Activated CD4-positive, alpha-beta T cell treated with anti-CD3 and anti-CD28 coated beads, Interleukin-2, amount 10 ng/mL, durations not matched to agents 24 days and 14 days (primary cell): ENCODE measurements around the gene TIAM2. TPM values are rescaled to one million over a fixed set of nuclear protein-coding genes. Genes with fewer than 3 reads are reported as not detected.

Experiments
- DNase-seq: peaks from one replicate; pipeline ENCODE4 v3.0.0; 2022
- H3K27ac Mint-ChIP-seq: one replicate; pipeline ENCODE4 v1.8.0; 2022; ENCODE audit warnings: mild to moderate bottlenecking, mixed read lengths
- H3K27me3 Mint-ChIP-seq: one replicate; pipeline ENCODE4 v1.8.0; 2022; ENCODE audit warnings: mixed read lengths
- H3K36me3 Mint-ChIP-seq: one replicate; pipeline ENCODE4 v1.8.0; 2022; ENCODE audit warnings: low read depth, mild to moderate bottlenecking, mixed read lengths
- H3K4me1 Mint-ChIP-seq: one replicate; pipeline ENCODE4 v1.8.0; 2021; ENCODE audit warnings: mixed read lengths
- H3K4me3 Mint-ChIP-seq: one replicate; pipeline ENCODE4 v1.8.0; 2022; ENCODE audit warnings: mild to moderate bottlenecking, moderate library complexity, mixed read lengths
- H3K9me3 Mint-ChIP-seq: one replicate; pipeline ENCODE4 v1.8.0; 2021; ENCODE audit warnings: mixed read lengths
- intact Hi-C: fragments of 100-400 bp; cut with micrococcal nuclease; formaldehyde crosslinking; loops from one replicate; pipeline ENCODE4 v1.15.1; 2023
- total RNA-seq: library from RNA; stranded (reverse); gene quantifications from 2 replicates; pipeline ENCODE4 v1.2.3, GENCODE V29; 2022

The TIAM2 gene
- total RNA-seq, 1 donor from 2014 or later, result 86.9 TPM

DNA sequence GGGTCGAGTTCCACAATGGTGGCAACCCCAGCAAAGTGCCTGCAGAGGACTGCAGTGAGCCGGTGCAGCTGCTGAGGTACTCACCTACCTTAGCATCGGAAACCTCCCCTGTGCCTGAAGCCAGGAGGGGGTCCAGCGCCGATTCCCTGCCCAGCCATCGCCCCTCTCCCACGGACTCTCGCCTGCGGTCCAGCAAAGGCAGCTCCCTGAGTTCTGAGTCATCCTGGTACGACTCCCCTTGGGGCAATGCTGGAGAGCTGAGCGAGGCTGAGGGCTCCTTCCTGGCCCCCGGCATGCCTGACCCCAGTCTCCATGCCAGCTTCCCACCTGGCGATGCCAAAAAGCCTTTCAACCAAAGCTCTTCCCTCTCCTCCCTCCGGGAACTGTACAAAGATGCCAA is 134.6 kb downstream of the TIAM2 start:
- Mint-ChIP-seq H3K27me3 (no peaks in the 10 kb centered on the region), H3K4me3 (peak overlapping the region; percentile 71), H3K9me3 (peaks cover 3% of the 10 kb centered on the region), H3K4me1 (peaks cover 52% of the 10 kb centered on the region), H3K27ac (peak overlapping the region; percentile 96), H3K36me3 (peaks cover 66% of the 10 kb centered on the region)
- no peak for DNase-seq
- intact Hi-C loops, result loop anchor here (1.0 to 5.0 kb wide), 4 partner anchors 25 to 201 kb away; partner anchors contain the start of gene TIAM2

DNA sequence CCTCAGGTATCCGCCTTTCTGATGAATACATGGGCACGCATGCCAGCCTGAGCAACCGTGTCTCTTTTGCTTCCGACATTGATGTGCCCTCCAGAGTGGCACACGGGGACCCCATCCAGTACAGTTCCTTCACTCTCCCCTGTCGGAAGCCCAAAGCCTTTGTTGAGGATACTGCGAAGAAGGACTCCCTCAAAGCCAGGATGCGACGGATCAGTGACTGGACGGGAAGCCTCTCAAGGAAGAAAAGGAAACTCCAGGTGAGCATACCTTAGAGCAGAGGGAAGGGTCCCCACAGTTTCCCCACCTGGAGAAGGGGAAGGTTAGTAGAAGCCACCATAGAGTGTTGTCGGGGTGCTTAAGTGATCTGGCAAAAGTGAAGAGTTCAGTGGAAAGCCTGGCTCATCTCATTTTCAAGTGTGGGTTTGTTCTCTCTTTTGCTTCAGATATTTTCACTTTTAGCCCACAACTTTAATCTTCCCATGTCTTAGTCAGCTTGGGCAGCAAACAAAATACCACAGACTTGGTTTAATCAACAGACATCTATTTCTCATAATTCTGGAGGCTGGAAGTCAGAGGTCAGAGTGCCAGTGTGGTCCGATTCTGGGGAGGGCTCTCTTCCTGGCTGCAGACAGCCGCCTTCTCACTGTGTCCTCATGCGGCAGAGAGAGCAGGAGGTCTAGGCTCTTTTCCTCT is 135.2 kb downstream of the TIAM2 start:
- H3K9me3 Mint-ChIP-seq, result peaks cover 3% of the 10 kb centered on the region
- peaks cover 64% of the 10 kb centered on the region for H3K36me3 Mint-ChIP-seq
- no peak for DNase-seq
- H3K27me3 Mint-ChIP-seq, result no peaks in the 10 kb centered on the region
- intact Hi-C loops, result loop anchor here (1.0 kb wide), 3 partner anchors 24 to 202 kb away; no protein-coding TSS in a partner anchor
- peaks cover 49% of the 10 kb centered on the region for H3K4me1 Mint-ChIP-seq
- peak overlapping the region; percentile 96 for H3K27ac Mint-ChIP-seq
- peak overlapping the region; percentile 71 for H3K4me3 Mint-ChIP-seq

DNA sequence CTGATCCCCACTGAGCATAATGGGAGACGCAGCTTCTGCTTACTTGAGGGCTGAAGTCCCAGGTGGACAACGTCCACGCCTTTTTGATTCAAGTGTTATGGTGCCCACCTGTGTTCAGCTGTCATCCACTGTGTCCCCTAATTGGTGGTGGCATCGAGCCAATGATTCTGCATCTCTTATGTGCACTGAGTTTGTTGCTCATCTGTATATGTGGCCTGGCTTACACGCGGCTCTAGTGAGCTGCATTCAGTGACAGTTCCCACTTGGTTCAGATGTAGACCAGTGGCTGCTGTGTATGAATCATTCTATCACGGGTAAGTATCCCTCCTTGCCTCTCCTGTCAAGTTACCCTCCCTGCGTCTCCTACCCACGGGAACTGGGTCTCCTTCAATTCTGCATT is 137.5 kb downstream of the TIAM2 start:
- H3K36me3 Mint-ChIP-seq, result peaks cover 61% of the 10 kb centered on the region
- intact Hi-C loops, result no loop called here
- H3K27ac Mint-ChIP-seq, result peak overlapping the region; percentile 76
- H3K4me1 Mint-ChIP-seq, result peaks cover 38% of the 10 kb centered on the region
- no peaks in the 10 kb centered on the region for H3K9me3 Mint-ChIP-seq
- H3K4me3 Mint-ChIP-seq, result peak overlapping the region; percentile 26
- no peak for DNase-seq
- no peaks in the 10 kb centered on the region for H3K27me3 Mint-ChIP-seq

DNA sequence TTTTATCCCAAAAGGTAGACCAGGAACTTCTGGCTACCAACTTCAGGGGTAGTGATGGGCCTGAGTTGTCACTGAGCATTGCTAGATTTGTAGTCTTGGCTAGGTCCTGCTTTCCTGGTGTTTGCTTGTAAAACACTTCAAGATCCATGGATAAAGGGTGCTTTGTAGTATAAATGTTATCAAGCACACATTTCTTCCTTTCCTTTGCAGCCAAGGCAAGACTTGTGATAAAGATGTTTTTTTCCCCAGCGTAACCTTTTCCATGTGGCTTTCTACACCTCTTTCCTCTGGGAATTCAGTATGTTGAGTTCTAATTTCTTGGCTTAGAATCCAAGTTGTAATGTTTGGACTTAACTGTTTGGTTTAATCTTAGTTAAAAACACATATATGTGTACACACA is 145.9 kb downstream of the TIAM2 start:
- H3K4me3 Mint-ChIP-seq, result no peak overlapping the region
- peaks cover 38% of the 10 kb centered on the region for H3K4me1 Mint-ChIP-seq
- no peaks in the 10 kb centered on the region for H3K9me3 Mint-ChIP-seq
- H3K27me3 Mint-ChIP-seq, result no peaks in the 10 kb centered on the region
- peaks cover 68% of the 10 kb centered on the region for H3K36me3 Mint-ChIP-seq
- intact Hi-C loops, result no loop called here
- no peak for DNase-seq
- peak overlapping the region; percentile 10 for H3K27ac Mint-ChIP-seq

DNA sequence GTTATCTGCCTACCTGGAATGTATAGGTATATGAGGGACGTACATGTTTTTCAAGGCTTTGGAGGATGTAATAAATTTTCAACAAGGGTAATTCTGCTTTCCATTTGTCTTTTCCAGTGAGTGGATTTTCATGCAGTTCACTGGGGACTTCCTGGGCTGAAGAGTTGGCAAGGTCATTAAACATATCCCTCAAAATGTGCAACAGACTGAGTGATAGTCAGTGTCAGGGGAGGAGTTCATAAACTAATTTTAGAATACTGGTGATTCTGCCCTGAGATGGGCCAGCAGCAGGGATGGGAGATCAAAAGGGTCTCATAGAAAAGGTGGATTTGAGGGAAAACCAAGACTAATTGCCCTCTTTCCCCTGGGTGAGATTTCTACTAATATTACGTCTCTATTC is 146.4 kb downstream of the TIAM2 start:
- no peaks in the 10 kb centered on the region for H3K9me3 Mint-ChIP-seq
- DNase-seq, result no peak
- no peak overlapping the region for H3K4me3 Mint-ChIP-seq
- H3K27ac Mint-ChIP-seq, result no peak overlapping the region
- intact Hi-C loops, result no loop called here
- H3K36me3 Mint-ChIP-seq, result peaks cover 71% of the 10 kb centered on the region
- peaks cover 38% of the 10 kb centered on the region for H3K4me1 Mint-ChIP-seq
- H3K27me3 Mint-ChIP-seq, result no peaks in the 10 kb centered on the region

DNA sequence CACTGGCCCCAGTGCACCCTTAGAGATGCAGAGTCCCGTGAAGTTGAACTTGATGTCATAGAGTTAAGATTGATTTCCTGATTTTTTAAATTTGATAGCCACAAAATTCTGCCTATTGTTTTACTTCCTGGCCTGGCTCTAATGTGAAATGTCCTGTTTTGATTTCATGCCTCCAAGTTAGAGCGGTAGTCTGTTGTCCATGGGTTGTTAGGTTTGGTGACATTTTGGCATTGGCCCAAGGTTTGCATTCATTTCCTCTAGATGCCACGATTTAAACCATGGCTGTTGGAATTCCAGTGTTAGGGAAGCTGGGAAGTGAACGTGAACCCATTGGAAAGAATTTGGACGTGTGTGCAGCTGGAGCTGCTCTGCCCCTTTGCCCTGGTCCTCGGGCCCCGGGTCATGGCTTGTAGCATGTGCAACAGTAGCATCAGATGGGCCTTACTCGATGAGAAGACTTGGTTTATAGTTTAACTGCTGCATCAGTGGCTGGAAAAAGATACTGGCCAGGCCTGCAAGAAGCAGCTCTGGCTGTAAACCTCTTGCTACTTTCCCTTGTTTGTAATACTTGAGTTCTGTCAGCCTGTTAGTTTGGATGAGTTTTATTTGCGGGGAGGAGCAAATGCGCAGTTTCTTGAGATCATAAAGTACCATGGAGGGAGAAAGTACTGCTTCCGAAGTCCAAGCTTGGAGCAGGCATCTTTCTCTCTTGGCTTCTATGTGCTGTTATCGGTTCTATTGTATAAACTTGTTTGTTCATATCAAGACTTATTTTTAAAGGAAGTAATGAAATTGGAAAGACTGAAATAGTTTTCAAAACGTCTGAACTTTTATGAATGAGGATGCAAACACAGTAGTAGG is 147.3 kb downstream of the TIAM2 start:
- Mint-ChIP-seq H3K4me3 (peak overlapping the region; percentile 57), H3K27ac (peak overlapping the region; percentile 56), H3K36me3 (peaks cover 63% of the 10 kb centered on the region), H3K9me3 (no peaks in the 10 kb centered on the region), H3K4me1 (peaks cover 33% of the 10 kb centered on the region), H3K27me3 (no peaks in the 10 kb centered on the region)
- DNase-seq, result peak; percentile 54
- intact Hi-C loops, result no loop called here

DNA sequence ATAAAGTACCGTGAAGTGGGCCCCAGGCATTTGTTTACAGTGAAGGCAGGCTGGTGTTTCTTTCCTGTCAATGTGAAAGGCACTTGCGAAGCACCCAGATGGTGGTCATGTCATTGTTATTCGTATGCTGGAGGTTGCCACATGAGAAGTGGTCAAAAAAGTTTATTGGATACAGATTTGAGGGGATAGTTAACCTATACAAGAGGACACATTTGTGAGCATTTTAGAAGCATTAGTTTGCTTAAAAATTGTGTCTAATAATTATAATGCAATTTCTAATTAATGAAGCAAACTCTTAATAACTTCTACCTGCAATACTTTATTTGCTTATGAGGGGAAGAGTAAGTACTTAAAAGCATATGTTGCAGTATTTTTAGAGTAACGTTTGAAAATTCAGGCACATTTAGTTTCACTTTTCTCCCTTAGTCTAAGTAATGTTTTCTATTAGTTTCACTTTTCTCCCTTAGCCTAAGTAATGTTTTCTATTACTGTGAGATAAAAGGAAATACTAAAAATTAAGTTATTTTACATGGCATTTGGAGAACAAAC is 148.0 kb downstream of the TIAM2 start:
- Mint-ChIP-seq H3K4me3 (peak overlapping the region; percentile 57), H3K27ac (peak overlapping the region; percentile 67), H3K9me3 (peaks cover 4% of the 10 kb centered on the region), H3K36me3 (peaks cover 64% of the 10 kb centered on the region), H3K4me1 (peaks cover 38% of the 10 kb centered on the region), H3K27me3 (no peaks in the 10 kb centered on the region)
- intact Hi-C loops, result no loop called here
- DNase-seq, result peak; percentile 62

DNA sequence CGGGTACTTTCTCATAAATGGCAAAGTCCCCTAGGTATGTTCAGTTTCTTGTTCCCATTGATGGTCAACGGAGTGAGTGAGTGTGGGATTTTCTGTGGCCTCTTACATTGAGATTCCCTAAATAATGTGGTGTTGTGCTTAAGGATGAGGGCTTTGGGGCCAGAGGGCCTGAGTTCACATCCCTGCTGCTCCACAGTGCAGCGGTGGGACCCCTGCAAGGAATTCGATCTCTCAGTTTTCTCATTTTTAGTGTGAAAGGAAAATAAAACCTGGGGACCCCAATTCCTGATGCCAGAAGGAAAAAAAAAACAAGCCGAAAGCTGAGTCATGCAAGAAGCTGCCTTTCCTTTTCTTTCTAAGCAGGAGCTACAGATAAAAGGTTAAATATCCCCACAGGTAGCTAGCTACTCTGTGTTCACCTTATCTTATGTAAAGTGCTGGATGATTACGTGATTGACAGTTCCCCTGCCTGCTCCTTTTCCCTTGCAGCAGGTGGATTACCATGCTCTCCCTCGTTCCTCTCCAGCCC is 148.5 kb downstream of the TIAM2 start:
- H3K36me3 Mint-ChIP-seq, result peaks cover 64% of the 10 kb centered on the region
- intact Hi-C loops, result no loop called here
- peaks cover 42% of the 10 kb centered on the region for H3K4me1 Mint-ChIP-seq
- peaks cover 8% of the 10 kb centered on the region for H3K9me3 Mint-ChIP-seq
- H3K27ac Mint-ChIP-seq, result peak overlapping the region; percentile 67
- H3K27me3 Mint-ChIP-seq, result no peaks in the 10 kb centered on the region
- H3K4me3 Mint-ChIP-seq, result peak overlapping the region; percentile 57
- DNase-seq, result peak; percentile 49

DNA sequence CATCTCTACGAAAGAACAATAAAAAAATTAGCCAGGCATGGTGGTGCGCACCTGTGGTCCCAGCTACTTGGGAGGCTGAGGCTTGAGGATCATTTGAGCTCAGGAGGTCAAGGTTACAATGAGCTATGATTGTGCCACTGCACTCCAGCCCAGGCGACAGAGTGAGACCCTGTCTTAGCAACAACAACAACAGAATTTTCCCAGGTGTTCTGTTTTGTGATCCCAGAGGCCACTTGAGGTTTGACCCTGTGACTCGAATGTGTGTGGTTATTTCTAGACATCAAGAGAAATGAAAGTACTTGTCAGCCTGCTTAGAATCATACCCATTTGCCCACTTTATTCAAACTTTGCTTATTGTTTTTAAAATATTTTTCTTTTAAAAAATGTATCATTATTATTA is 151.1 kb downstream of the TIAM2 start:
- Mint-ChIP-seq H3K4me1 (peaks cover 48% of the 10 kb centered on the region), H3K9me3 (peaks cover 8% of the 10 kb centered on the region), H3K36me3 (peaks cover 63% of the 10 kb centered on the region)

DNA sequence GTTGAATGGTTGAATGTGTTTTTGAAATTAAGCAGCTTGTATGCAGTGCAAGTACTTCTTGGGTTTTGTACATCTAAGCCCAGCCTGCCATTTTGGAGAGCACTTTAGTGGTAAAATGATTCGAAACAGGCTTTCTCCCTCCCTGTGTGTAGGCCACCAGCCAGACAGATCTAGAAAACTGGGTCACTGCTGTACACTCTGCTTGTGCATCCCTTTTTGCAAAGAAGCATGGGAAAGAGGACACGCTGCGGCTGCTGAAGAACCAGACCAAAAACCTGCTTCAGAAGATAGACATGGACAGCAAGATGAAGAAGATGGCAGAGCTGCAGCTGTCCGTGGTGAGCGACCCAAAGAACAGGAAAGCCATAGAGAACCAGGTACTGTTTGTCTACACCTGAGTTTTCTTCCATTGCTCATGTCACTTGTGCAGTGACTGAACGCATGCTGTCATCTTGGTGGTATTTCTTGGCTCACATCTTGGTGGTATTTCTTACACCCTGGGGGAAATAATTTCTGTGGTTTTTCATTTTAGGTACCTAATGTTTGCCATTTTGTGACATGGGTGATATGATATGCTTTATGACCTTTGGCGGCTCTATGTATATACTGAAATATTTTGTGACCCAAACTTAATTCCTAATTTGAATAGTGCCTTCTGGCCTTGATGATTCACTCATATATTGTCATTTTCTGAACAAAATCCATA is 153.0 kb downstream of the TIAM2 start:
- Mint-ChIP-seq H3K36me3 (peaks cover 66% of the 10 kb centered on the region), H3K27me3 (no peaks in the 10 kb centered on the region), H3K4me1 (peaks cover 49% of the 10 kb centered on the region), H3K27ac (peak overlapping the region; percentile 9), H3K4me3 (no peak overlapping the region), H3K9me3 (peaks cover 8% of the 10 kb centered on the region)
- no peak for DNase-seq
- intact Hi-C loops, result no loop called here

More for the DNA sequence above, 151.1 kb downstream of the TIAM2 start:
- intact Hi-C loops, result no loop called here
- no peaks in the 10 kb centered on the region for H3K27me3 Mint-ChIP-seq
- H3K27ac Mint-ChIP-seq, result peak overlapping the region; percentile 13
- DNase-seq, result no peak
- H3K4me3 Mint-ChIP-seq, result no peak overlapping the region

DNA sequence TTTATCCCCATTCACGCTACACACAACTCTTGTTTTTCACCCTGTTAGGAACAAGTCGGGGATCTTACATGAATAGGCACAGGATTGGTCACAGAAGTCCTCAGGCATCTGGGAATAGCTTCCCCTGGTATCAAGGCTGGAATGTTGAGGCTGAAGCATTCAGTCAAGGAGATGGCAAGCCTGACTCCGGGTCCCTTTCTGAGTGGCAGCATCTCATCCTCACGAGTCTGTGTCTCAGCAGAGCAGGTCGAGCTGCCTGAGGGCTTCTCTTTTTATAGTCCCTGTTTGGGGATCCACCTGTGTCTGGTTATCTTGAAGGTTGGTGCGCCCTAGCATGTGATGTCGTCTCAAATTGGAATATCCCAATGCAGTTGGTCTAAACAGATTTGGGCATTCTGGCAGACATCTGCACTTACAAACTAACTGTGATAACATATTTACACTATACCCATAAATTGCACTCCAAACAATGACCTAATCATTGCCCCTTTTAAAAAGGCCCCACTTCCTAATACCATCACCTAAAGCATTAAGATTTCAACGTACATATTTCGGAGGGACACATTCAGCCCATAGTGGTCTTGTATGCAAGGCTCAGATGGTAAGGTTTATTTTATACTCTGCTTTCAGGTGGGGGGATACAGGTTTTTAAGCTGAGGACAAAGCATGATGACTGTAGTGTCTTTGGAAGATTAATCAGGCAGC is 156.0 kb downstream of the TIAM2 start:
- Mint-ChIP-seq H3K9me3 (peaks cover 8% of the 10 kb centered on the region), H3K27me3 (no peaks in the 10 kb centered on the region), H3K4me1 (peaks cover 61% of the 10 kb centered on the region), H3K36me3 (peaks cover 60% of the 10 kb centered on the region), H3K27ac (peak overlapping the region; percentile 32), H3K4me3 (no peak overlapping the region)
- intact Hi-C loops, result loop anchor here (5.0 kb wide), 1 partner anchor 154 kb away; the partner anchor contains the start of gene TIAM2
- DNase-seq, result no peak

DNA sequence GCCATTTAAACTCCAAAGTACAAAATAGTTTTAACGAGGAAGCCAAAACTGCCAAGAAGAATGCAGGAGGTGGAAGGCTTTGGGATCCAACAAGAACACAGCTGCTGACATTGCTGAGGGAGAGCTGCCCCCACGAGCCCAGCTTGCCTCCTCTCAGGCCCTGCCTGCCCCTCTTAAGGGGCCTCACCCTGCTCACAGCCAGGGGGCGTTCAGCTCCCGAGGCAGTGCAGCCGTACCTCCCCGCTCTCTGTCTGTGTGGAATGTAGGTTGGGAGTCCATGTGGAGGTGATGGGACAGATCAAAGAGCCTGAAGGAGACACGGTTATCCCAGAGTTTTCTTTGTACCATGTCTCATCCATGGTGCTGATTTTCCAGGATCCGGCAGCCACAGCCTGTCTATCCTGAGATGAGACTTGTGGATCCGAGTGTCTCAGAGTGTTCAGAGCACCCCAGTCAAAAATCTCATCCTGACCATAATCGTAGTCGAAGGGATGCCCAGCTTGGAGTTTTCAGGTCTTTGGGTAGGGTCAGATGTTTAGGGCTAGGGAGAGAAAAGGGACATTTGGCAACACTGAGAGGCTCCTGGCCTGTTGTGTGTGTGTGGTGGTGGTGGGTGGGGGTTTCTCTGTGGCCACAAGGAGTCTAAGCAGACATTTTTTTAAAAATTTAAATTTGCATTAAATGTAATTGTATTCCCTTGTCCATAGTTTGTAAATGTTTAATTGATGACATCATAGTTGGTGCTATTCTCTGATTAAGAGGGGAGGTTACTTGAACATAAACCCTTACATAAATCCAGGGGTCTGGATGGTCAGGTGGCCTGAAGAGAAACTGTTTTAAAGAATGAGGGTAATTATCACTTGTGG is 157.3 kb downstream of the TIAM2 start:
- H3K27ac Mint-ChIP-seq, result peak overlapping the region; percentile 88
- H3K4me1 Mint-ChIP-seq, result peaks cover 72% of the 10 kb centered on the region
- peaks cover 8% of the 10 kb centered on the region for H3K9me3 Mint-ChIP-seq
- no peak overlapping the region for H3K4me3 Mint-ChIP-seq
- no peak for DNase-seq
- no peaks in the 10 kb centered on the region for H3K27me3 Mint-ChIP-seq
- intact Hi-C loops, result loop anchor here (2.0 to 5.0 kb wide), 2 partner anchors 72 to 155 kb away; partner anchors contain the start of gene TIAM2
- H3K36me3 Mint-ChIP-seq, result peaks cover 68% of the 10 kb centered on the region
